GM12878 (cell line): ENCODE measurements around the gene MMGT1. TPM values are rescaled to one million over a fixed set of nuclear protein-coding genes. Genes with fewer than 3 reads are reported as not detected.

Source experiments
- ATAC-seq: fragments of 200-7000 bp; cut with Tn5 transposase; 3 replicates; pipeline ENCODE4 v1.9.1; 2020; ENCODE audit warnings: mild to moderate bottlenecking, moderate library complexity
- BruUV-seq: library from RNA; stranded (reverse); fragments of 400-500 nt; replicated peaks from 2 replicates; lab custom pipeline; 2021; lab: Mats Ljungman, UMichigan
- CTCF ChIA-PET: fragments of 300-600 bp; sonication (Branson Sonifier 250); formaldehyde crosslinking; extraction: SDS; loops from one replicate; lab custom pipeline; 2021; ENCODE audit warnings: inconsistent platforms; lab: Yijun Ruan, JAX
- POLR2A ChIA-PET: fragments of 350-600 bp; formaldehyde crosslinking; extraction: SDS; loops from one replicate; lab custom pipeline; 2021; ENCODE audit warnings: inconsistent platforms; lab: Charles Lee
- RAD21 ChIA-PET: fragments of 300-600 bp; sonication (Branson Sonifier 250); formaldehyde crosslinking; loops from one replicate; lab custom pipeline; 2023; ENCODE audit warnings: antibody characterized with exemption; ENCODE audit not compliant: unreplicated experiment; lab: Charles Lee
- SMC1A ChIA-PET: fragments of 300-600 bp; sonication (Branson Sonifier 250); formaldehyde crosslinking; loops from one replicate; lab custom pipeline; 2023; ENCODE audit not compliant: unreplicated experiment, uncharacterized antibody; lab: Charles Lee
- DNase-seq: peaks from one replicate; pipeline ENCODE4 v3.0.0-alpha.2; 2011; ENCODE audit warnings: low read depth, low spot score
- FAIRE-seq: peaks from 3 replicates; lab custom pipeline; 2011; peaks lifted over from hg19 to GRCh38; lab: Jason Lieb, UNC
- H2AFZ ChIP-seq: 2 replicates; pipeline ENCODE4 v1.6.0; 2011; ENCODE audit warnings: low read depth, low read length, control low read depth; ENCODE audit not compliant: control insufficient read depth
- H3K27ac ChIP-seq: 2 replicates; pipeline ENCODE4 v1.5.1; 2011; ENCODE audit warnings: control low read depth; ENCODE audit not compliant: control insufficient read depth, insufficient read depth
- H3K27me3 ChIP-seq, 2 experiments: replicated peaks in 1 of 2; 2 replicates each; pipeline versions ENCODE4 v1.6.0 to v1.6.1; 2011; ENCODE audit warnings: low read length in 1 of 2; ENCODE audit not compliant: control insufficient read depth in 2 of 2, insufficient read depth in 2 of 2
- H3K36me3 ChIP-seq, 2 experiments: 2 replicates each; pipeline ENCODE4 v1.5.1; 2011; ENCODE audit warnings: low read length in 1 of 2; ENCODE audit not compliant: control insufficient read depth in 2 of 2, insufficient read depth in 2 of 2
- H3K4me1 ChIP-seq: 2 replicates; pipeline ENCODE4 v1.6.1; 2011; ENCODE audit warnings: mild to moderate bottlenecking, low read length, moderate library complexity, mixed read lengths; ENCODE audit not compliant: control insufficient read depth, insufficient read depth
- H3K4me2 ChIP-seq: 2 replicates; pipeline ENCODE4 v1.6.0; 2011; ENCODE audit warnings: control low read depth; ENCODE audit not compliant: control insufficient read depth, insufficient read depth
- H3K4me3 ChIP-seq: fragments of 200-600 bp; sonication (generic); 2 replicates; pipeline ENCODE4 v1.5.1; 2016
- H3K79me2 ChIP-seq: 2 replicates; pipeline ENCODE4 v1.6.0; 2011; ENCODE audit warnings: low read length; ENCODE audit not compliant: control insufficient read depth, insufficient read depth
- H3K9ac ChIP-seq: 2 replicates; pipeline ENCODE4 v1.8.0; 2011; ENCODE audit warnings: low read length, control low read depth, mixed read lengths; ENCODE audit not compliant: control insufficient read depth, insufficient read depth
- H3K9me3 ChIP-seq: replicated peaks from 3 replicates; pipeline ENCODE4 v1.5.1; 2011; ENCODE audit warnings: mild to moderate bottlenecking, low read length; ENCODE audit not compliant: control insufficient read depth, insufficient read depth
- H4K20me1 ChIP-seq: 2 replicates; pipeline ENCODE4 v1.6.0; 2011; ENCODE audit not compliant: control insufficient read depth, insufficient read depth
- BACH1 ChIP-seq: fragments of 450-650 bp; IDR thresholded peaks from 2 replicates; pipeline ENCODE4 v1.6.1; 2017; ENCODE audit warnings: mild to moderate bottlenecking, borderline replicate concordance
- CBX3 ChIP-seq: fragments of 200-600 bp; sonication (generic); IDR thresholded peaks from 2 replicates; pipeline ENCODE4 v1.6.1; 2016; ENCODE audit warnings: low read depth, borderline replicate concordance
- CBX5 ChIP-seq: sonication (generic); IDR thresholded peaks from 2 replicates; pipeline ENCODE4 v1.6.1; 2016; ENCODE audit warnings: low read depth, moderate library complexity, mild to moderate bottlenecking, inconsistent platforms
- STAT3 ChIP-seq: IDR thresholded peaks from 2 replicates; pipeline ENCODE4 v1.6.1; 2011; ENCODE audit warnings: low read depth, low read length, improper control_type of control experiment
- WGBS: methylation state at CpG from one replicate; pipeline ENCODE4 v1.1.6; 2016; ENCODE audit warnings: low lambda C conversion rate; ENCODE audit not compliant: insufficient replicate concordance, insufficient coverage; ENCODE audit errors: missing lambda C conversion rate; 5-methylcytosine and 5-hydroxymethylcytosine counted together
- in situ Hi-C: fragments of 300-500 bp; cut with MboI; formaldehyde crosslinking; loops from 9 replicates; pipeline ENCODE4 v1.14.3; 2018; ENCODE audit warnings: mixed read lengths
- intact Hi-C: fragments of 100-400 bp; cut with micrococcal nuclease; formaldehyde crosslinking; loops from one replicate; pipeline ENCODE4 v1.14.2; 2022; ENCODE audit not compliant: unreplicated experiment
- polyA plus RNA-seq, 11 experiments: library from polyadenylated mRNA; depleted of rRNA in 4 of 11; unstranded in 6 of 11; stranded (reverse) in 5 of 11; fragments of >200 nt; fragmentation: Nextera tagmentation in 4 of 11; fragmentation: Illumina TruSeq in 1 of 11; extraction: Ambion mirVana in 4 of 11; extraction: Trizol in 1 of 11; gene quantifications; 1 replicate in 1 of 11; 2 replicates in 10 of 11; pipeline versions ENCODE4 v1.2.1 to v1.2.3, GENCODE V29; 2011 to 2016; ENCODE audit warnings: inconsistent platforms in 2 of 11, missing spikeins in 2 of 11, low read depth in 1 of 11
- total RNA-seq, 4 experiments: library from RNA; depleted of rRNA in 3 of 4; stranded (reverse); fragments of >200 nt in 3 of 4; fragmentation: Illumina TruSeq in 1 of 4; extraction: Trizol in 1 of 4; gene quantifications; 2 replicates each; pipeline versions ENCODE4 v1.2.1 to v1.2.3, GENCODE V29; 2013 to 2021
- TF ChIP-seq, protein P1 (sequence below): fragments of 450-650 bp; IDR thresholded peaks from 2 replicates; pipeline ENCODE4 v1.6.1; 2017; ENCODE audit warnings: mild to moderate bottlenecking, low read depth, inconsistent platforms; ENCODE audit not compliant: poor library complexity, severe bottlenecking
- TF ChIP-seq, protein P2 (sequence below), 3 experiments: IDR thresholded peaks in 2 of 3; conservative IDR thresholded peaks in 1 of 3; 2 replicates each; pipeline ENCODE4 v1.5.1; 2011; ENCODE audit warnings: low read depth in 3 of 3, low read length in 3 of 3, mild to moderate bottlenecking in 3 of 3, control low read depth in 2 of 3, moderate library complexity in 2 of 3, inconsistent platforms in 1 of 3, mixed read lengths in 1 of 3; ENCODE audit not compliant: control insufficient read depth in 2 of 3, insufficient read depth in 1 of 3; ENCODE audit errors: extremely low read depth in 1 of 3
- TF ChIP-seq, protein P3 (sequence below): fragments of 450-650 bp; IDR thresholded peaks from 2 replicates; pipeline ENCODE4 v1.6.1; 2016; ENCODE audit warnings: mild to moderate bottlenecking, moderate library complexity, borderline replicate concordance

The MMGT1 gene
- total and polyA plus RNA-seq, 10 of the 15 experiments (the other 5 are each of a cell fraction or from before 2014, with no cell fraction given), result 8.8 to 19.2 (median 13.7) TPM

DNA sequence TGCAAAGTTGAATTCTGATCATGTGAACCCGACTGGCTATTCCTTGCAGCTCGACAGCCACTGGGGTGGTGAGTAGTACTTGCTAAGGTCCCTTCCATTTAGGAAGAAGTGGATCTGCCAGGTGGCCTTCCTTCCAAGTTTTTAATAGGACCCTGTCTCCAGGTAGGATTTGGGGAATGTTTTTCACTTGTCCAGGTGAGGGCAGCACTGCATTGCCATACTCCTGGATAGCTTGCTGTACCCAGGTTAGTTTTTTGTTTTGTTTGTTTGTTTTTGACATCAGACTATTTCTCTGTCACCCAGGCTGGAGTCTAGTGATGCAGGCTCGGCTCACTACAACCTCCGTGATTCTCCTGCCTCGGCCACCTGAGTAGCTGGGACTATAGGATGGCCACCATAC is 50.4 kb downstream of the MMGT1 start:
- ATAC-seq (no peak), DNase-seq (no peak), FAIRE-seq (no peak)
- ChIA-PET CTCF (interaction anchor here (1.0 to 1.6 kb wide), 2 partner anchors 9 to 47 kb away, joined by 3 to 6 read pairs; no protein-coding TSS in a partner anchor), POLR2A (no interaction called here), SMC1A (interaction anchor here (1.5 kb wide), 1 partner anchor 9 kb away, joined by 3 read pairs; no protein-coding TSS in a partner anchor), RAD21 (interaction anchor here (1.8 kb wide), 1 partner anchor 9 kb away, joined by 5 read pairs; no protein-coding TSS in a partner anchor)
- in situ Hi-C loops, result no loop called here
- no peaks in the 10 kb centered on the region for H4K20me1 ChIP-seq
- no peak overlapping the region for H3K27ac ChIP-seq
- H3K4me1 ChIP-seq, result no peaks in the 10 kb centered on the region
- no peak overlapping the region for H2AFZ ChIP-seq
- H3K9ac ChIP-seq, result no peak overlapping the region
- no peaks in the 10 kb centered on the region for H3K9me3 ChIP-seq
- H3K4me2 ChIP-seq, result no peak overlapping the region
- no peaks in the 10 kb centered on the region for H3K36me3 ChIP-seq
- no peak overlapping the region for H3K4me3 ChIP-seq
- no peaks in the 10 kb centered on the region for H3K27me3 ChIP-seq
- no peaks in the 10 kb centered on the region for H3K79me2 ChIP-seq
- no TSS peak for BruUV-seq
- 62% methylated on average over 5 of the region's 5 CpGs for WGBS
- no peak for TF ChIP-seq BACH1
- TF ChIP-seq, protein P1, sequence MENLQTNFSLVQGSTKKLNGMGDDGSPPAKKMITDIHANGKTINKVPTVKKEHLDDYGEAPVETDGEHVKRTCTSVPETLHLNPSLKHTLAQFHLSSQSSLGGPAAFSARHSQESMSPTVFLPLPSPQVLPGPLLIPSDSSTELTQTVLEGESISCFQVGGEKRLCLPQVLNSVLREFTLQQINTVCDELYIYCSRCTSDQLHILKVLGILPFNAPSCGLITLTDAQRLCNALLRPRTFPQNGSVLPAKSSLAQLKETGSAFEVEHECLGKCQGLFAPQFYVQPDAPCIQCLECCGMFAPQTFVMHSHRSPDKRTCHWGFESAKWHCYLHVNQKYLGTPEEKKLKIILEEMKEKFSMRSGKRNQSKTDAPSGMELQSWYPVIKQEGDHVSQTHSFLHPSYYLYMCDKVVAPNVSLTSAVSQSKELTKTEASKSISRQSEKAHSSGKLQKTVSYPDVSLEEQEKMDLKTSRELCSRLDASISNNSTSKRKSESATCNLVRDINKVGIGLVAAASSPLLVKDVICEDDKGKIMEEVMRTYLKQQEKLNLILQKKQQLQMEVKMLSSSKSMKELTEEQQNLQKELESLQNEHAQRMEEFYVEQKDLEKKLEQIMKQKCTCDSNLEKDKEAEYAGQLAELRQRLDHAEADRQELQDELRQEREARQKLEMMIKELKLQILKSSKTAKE, result no peak
- TF ChIP-seq, protein P2, sequence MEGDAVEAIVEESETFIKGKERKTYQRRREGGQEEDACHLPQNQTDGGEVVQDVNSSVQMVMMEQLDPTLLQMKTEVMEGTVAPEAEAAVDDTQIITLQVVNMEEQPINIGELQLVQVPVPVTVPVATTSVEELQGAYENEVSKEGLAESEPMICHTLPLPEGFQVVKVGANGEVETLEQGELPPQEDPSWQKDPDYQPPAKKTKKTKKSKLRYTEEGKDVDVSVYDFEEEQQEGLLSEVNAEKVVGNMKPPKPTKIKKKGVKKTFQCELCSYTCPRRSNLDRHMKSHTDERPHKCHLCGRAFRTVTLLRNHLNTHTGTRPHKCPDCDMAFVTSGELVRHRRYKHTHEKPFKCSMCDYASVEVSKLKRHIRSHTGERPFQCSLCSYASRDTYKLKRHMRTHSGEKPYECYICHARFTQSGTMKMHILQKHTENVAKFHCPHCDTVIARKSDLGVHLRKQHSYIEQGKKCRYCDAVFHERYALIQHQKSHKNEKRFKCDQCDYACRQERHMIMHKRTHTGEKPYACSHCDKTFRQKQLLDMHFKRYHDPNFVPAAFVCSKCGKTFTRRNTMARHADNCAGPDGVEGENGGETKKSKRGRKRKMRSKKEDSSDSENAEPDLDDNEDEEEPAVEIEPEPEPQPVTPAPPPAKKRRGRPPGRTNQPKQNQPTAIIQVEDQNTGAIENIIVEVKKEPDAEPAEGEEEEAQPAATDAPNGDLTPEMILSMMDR (IDR thresholded peaks at IDR 0.05 in 2 of 3, conservative IDR thresholded peaks at IDR 0.05 in 1 of 3; ENCODE audit: control insufficient read depth in 2 of 3, extremely low read depth in 1 of 3, insufficient read depth in 1 of 3, low read depth in 3 of 3, low read length in 3 of 3), result peak in 2 of 3 experiments; percentile 15 to 20; a peak in 1 of 6 replicates
- TF ChIP-seq STAT3, result no peak
- TF ChIP-seq CBX5, result no peak
- TF ChIP-seq, protein P3, sequence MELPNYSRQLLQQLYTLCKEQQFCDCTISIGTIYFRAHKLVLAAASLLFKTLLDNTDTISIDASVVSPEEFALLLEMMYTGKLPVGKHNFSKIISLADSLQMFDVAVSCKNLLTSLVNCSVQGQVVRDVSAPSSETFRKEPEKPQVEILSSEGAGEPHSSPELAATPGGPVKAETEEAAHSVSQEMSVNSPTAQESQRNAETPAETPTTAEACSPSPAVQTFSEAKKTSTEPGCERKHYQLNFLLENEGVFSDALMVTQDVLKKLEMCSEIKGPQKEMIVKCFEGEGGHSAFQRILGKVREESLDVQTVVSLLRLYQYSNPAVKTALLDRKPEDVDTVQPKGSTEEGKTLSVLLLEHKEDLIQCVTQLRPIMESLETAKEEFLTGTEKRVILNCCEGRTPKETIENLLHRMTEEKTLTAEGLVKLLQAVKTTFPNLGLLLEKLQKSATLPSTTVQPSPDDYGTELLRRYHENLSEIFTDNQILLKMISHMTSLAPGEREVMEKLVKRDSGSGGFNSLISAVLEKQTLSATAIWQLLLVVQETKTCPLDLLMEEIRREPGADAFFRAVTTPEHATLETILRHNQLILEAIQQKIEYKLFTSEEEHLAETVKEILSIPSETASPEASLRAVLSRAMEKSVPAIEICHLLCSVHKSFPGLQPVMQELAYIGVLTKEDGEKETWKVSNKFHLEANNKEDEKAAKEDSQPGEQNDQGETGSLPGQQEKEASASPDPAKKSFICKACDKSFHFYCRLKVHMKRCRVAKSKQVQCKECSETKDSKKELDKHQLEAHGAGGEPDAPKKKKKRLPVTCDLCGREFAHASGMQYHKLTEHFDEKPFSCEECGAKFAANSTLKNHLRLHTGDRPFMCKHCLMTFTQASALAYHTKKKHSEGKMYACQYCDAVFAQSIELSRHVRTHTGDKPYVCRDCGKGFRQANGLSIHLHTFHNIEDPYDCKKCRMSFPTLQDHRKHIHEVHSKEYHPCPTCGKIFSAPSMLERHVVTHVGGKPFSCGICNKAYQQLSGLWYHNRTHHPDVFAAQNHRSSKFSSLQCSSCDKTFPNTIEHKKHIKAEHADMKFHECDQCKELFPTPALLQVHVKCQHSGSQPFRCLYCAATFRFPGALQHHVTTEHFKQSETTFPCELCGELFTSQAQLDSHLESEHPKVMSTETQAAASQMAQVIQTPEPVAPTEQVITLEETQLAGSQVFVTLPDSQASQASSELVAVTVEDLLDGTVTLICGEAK, result no peak
- TF ChIP-seq CBX3, result no peak
- intact Hi-C loops, result no loop called here
